Uterus (tissue), 2 donors: ENCODE results near the gene DSN1.
A peak's percentile ranks its signal among the peaks of the same experiment; 100 is the strongest.

Source experiments
- CTCF ChIP-seq, 4 experiments: fragments of 200-600 bp in 2 of 4; fragments of 450-650 bp in 2 of 4; sonication (generic) in 2 of 4; IDR thresholded peaks; one replicate each; pipeline ENCODE4 v1.5.1; 2016 to 2019; ENCODE audit warnings: antibody characterized with exemption in 4 of 4, mild to moderate bottlenecking in 2 of 4, moderate library complexity in 1 of 4
- POLR2A ChIP-seq, 2 donors: fragments of 450-650 bp; IDR thresholded peaks; one replicate each; pipeline ENCODE4 v1.6.1; 2016; ENCODE audit warnings: antibody characterized with exemption in 2 of 2, mild to moderate bottlenecking in 1 of 2, moderate library complexity in 1 of 2

GRCh38 chr20:36754656-36755222 is 18.8 kb downstream of the DSN1 start:
- TF ChIP-seq CTCF (IDR thresholded peaks at IDR 0.05) (peak; percentile 63 to 80 (median 70)), POLR2A (IDR thresholded peaks at IDR 0.05) (no peak)
